Mucosa of descending colon (tissue), 3 donors: ENCODE results near the gene RFC2. TPM values are rescaled to one million over a fixed set of nuclear protein-coding genes. Genes with fewer than 3 reads are reported as not detected.
A peak's percentile ranks its signal among the peaks of the same experiment; 100 is the strongest.
"Not testable (repeated sequence)": the region's sequence is repeated elsewhere in the genome, so short reads cannot be mapped to it uniquely, and the experiment has no call there.

Source experiments
- ATAC-seq: fragments of 200-7000 bp; cut with Tn5 transposase; one replicate; pipeline ENCODE4 v1.9.1; 2020; ENCODE audit warnings: mild to moderate bottlenecking, moderate library complexity
- DNase-seq, 3 donors: peaks; one replicate each; pipeline ENCODE4 v3.0.0-alpha.2; 2020
- H3K36me3 ChIP-seq: fragments of 200-600 bp; one replicate; pipeline ENCODE4 v1.8.0; 2021; ENCODE audit warnings: low read depth, mild to moderate bottlenecking
- H3K4me1 ChIP-seq: fragments of 200-600 bp; one replicate; pipeline ENCODE4 v1.8.0; 2021; ENCODE audit warnings: low read depth, mild to moderate bottlenecking
- H3K4me3 ChIP-seq: fragments of 200-600 bp; one replicate; pipeline ENCODE4 v1.8.0; 2021; ENCODE audit warnings: mild to moderate bottlenecking
- H3K9me3 ChIP-seq: fragments of 200-600 bp; one replicate; pipeline ENCODE4 v1.8.0; 2021; ENCODE audit warnings: mild to moderate bottlenecking
- CTCF ChIP-seq: fragments of 200-600 bp; IDR thresholded peaks from one replicate; pipeline ENCODE4 v1.8.0; 2022; ENCODE audit warnings: antibody characterized with exemption, mild to moderate bottlenecking
- intact Hi-C, 2 donors: fragments of 100-400 bp; cut with DNase I in 1 of 2; cut with micrococcal nuclease in 1 of 2; formaldehyde crosslinking; loops; one replicate each; pipeline versions ENCODE4 v1.11.0 to v1.11.1; 2022; cut with DNase I, micrococcal nuclease
- total RNA-seq, 3 donors: library from RNA; stranded (reverse); fragmentation: NEBNext Ultra II Directional in 2 of 3; extraction: Animal tissue kit (Norgen Biotek cat#: 25700) in 2 of 3; gene quantifications; one replicate each; pipeline versions ENCODE4 v1.2.1 to v1.2.4, GENCODE V29; 2021 to 2023
- donor health status: DM: no; HTN: no; CAD: no; lungs with moderate emphysema.
- donor health status: DM: no; HTN: no; CAD: no.
- donor health status: DM: no; HTN: yes; CAD: no.

RFC2 gene
- total RNA-seq, 3 donors from 2014 or later, result 14.8 to 23.7 (median 15.9) TPM

GRCh38 chr7:74258639-74259038 lies 4.4 kb upstream of the RFC2 start:
- Histone ChIP-seq H3K9me3 (no peaks in the 10 kb centered on the region), H3K4me1 (peaks cover 14% of the 10 kb centered on the region), H3K36me3 (no peaks in the 10 kb centered on the region), H3K4me3 (no peak overlapping the region)
- DNase-seq, result peak in 1 of 3 donors; percentile 37
- no peak for ATAC-seq
- intact Hi-C loops, result no loop called here
- TF ChIP-seq CTCF, result no peak

- no peak for DNase-seq
- no peak for TF ChIP-seq CTCF
- Histone ChIP-seq H3K4me3 (no peak overlapping the region), H3K4me1 (peaks cover 22% of the 10 kb centered on the region), H3K9me3 (no peaks in the 10 kb centered on the region), H3K36me3 (no peaks in the 10 kb centered on the region)
- intact Hi-C loops, result no loop called here
- no peak for ATAC-seq
These were observed 2.6 kb upstream of the RFC2 start for GRCh38 chr7:74256491-74257408.

GRCh38 chr7:74255461-74255860 lies 1.3 kb upstream of the RFC2 start:
- DNase-seq, H3K36me3 ChIP-seq, intact Hi-C loops, ATAC-seq, H3K9me3 ChIP-seq, H3K4me3 ChIP-seq: not testable (repeated sequence)
- H3K4me1 ChIP-seq, result peaks cover 22% of the 10 kb centered on the region

- Histone ChIP-seq H3K36me3 (no peaks in the 10 kb centered on the region), H3K4me3 (peak overlapping the region; percentile 49), H3K9me3 (no peaks in the 10 kb centered on the region), H3K4me1 (peaks cover 22% of the 10 kb centered on the region)
- DNase-seq (peak in 1 of 3 donors; percentile 53), ATAC-seq (peak; percentile 9)
- intact Hi-C loops, result no loop called here
- TF ChIP-seq CTCF, result no peak
These were observed 720 bp upstream of the RFC2 start for GRCh38 chr7:74254858-74255379.

GRCh38 chr7:74253835-74254128 lies 417 bp downstream of the RFC2 start:
- TF ChIP-seq CTCF, result no peak
- DNase-seq (peak in 1 of 3 donors; percentile 45), ATAC-seq (no peak)
- intact Hi-C loops, result no loop called here
- peaks cover 22% of the 10 kb centered on the region for H3K4me1 ChIP-seq
- H3K9me3 ChIP-seq, result no peaks in the 10 kb centered on the region
- peak overlapping the region; percentile 49 for H3K4me3 ChIP-seq
- H3K36me3 ChIP-seq, result peaks cover 4% of the 10 kb centered on the region

GRCh38 chr7:74253331-74253730 lies 868 bp downstream of the RFC2 start:
- H3K4me1 ChIP-seq, result peaks cover 22% of the 10 kb centered on the region

More at GRCh38 chr7:74253331-74253730, 868 bp downstream of the RFC2 start:
- DNase-seq (no peak), ATAC-seq (no peak)
- Histone ChIP-seq H3K36me3 (peaks cover 4% of the 10 kb centered on the region), H3K4me3 (no peak overlapping the region), H3K9me3 (no peaks in the 10 kb centered on the region)
- TF ChIP-seq CTCF, result no peak
- intact Hi-C loops, result no loop called here
